SU-DHL-6 (cell line): Measurements from ENCODE around the gene UQCRHL.

Source experiments
- CTCF ChIP-seq: fragments of 200-600 bp; sonication (generic); IDR thresholded peaks from one replicate; pipeline ENCODE4 v1.5.1; 2017; ENCODE audit warnings: antibody characterized with exemption, mild to moderate bottlenecking, low read length, moderate library complexity; ENCODE audit not compliant: insufficient read depth, poor library complexity, severe bottlenecking
- EZH2phosphoT487 ChIP-seq: fragments of 200-600 bp; sonication (generic), shearing (Covaris generic); conservative IDR thresholded peaks from 2 replicates; pipeline ENCODE4 v1.6.1; 2018; ENCODE audit warnings: mild to moderate bottlenecking, antibody characterized with exemption, low read length, moderate library complexity, mixed read lengths

- TF ChIP-seq CTCF (no peak), EZH2phosphoT487 (no peak)
Observed at GRCh38 chr1:15762546-15762945, 44.9 kb downstream of the UQCRHL start.
